Mucosa of rectum (tissue), 2 donors: Measurements from ENCODE around the gene COPS7A.
"Not testable (repeated sequence)": the region's sequence is repeated elsewhere in the genome, so short reads cannot be mapped to it uniquely, and the experiment has no call there.

Experiments
- H3K27ac ChIP-seq, 2 donors: one replicate each; pipeline ENCODE4 v1.7.0; 2013; ENCODE audit warnings: inconsistent platforms in 2 of 2, low read depth in 2 of 2, low read length in 2 of 2
- H3K27me3 ChIP-seq, 2 donors: one replicate each; pipeline ENCODE4 v1.7.0; 2013; ENCODE audit warnings: low read length in 2 of 2; ENCODE audit not compliant: control insufficient read depth in 2 of 2, insufficient read depth in 2 of 2
- H3K36me3 ChIP-seq, 2 donors: one replicate each; pipeline ENCODE4 v1.7.0; 2013; ENCODE audit warnings: low read length in 2 of 2; ENCODE audit not compliant: control insufficient read depth in 2 of 2, insufficient read depth in 2 of 2
- H3K4me1 ChIP-seq, 2 donors: one replicate each; pipeline ENCODE4 v1.7.0; 2013; ENCODE audit warnings: low read length in 2 of 2, mild to moderate bottlenecking in 1 of 2; ENCODE audit not compliant: control insufficient read depth in 2 of 2, insufficient read depth in 2 of 2
- H3K4me3 ChIP-seq, 2 donors: one replicate each; pipeline ENCODE4 v1.7.0; 2013; ENCODE audit warnings: low read length in 2 of 2
- H3K9ac ChIP-seq, 2 donors: one replicate each; pipeline ENCODE4 v1.7.0; 2013; ENCODE audit warnings: low read length in 2 of 2, low read depth in 1 of 2, mild to moderate bottlenecking in 1 of 2
- H3K9me3 ChIP-seq, 2 donors: one replicate each; pipeline ENCODE4 v1.7.0; 2013; ENCODE audit warnings: low read length in 2 of 2; ENCODE audit not compliant: control insufficient read depth in 2 of 2
- donor health status: healthy.
- donor health status: Normal muscosa, but diverticular disease.

Gene COPS7A

DNA sequence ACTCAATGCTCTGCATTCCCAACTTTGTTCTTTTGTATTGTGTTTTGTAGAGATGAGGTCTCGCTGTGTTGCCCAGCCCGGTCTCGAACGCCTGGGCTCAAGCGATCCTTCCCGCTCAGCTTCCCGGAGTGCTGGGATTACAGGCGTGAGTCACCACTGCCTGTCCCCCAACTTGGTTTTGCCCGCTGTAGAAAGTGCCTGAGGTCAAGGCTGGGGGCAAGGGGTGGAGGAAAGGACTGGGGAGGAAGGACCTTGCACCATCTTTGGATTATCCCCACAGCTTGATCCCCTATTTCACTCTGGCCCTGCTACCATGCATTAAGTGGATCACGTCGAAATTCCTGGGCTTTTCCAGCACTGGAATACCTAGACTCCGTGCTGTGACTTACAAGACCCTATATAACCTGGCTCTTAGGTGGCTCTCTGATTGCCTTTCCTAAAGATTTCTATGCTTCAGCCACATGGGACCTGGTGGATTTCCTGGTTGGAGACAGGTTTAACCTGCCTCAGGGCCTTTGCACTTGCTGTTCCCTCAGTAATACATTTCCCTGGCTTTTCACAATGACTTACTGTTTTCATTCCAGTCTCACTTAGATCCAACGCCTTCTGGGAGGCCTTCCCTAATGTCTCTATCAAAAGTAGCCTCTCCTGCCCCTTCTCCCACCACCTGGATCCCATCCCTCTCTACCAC is 22.6 kb upstream of the COPS7A start:
- Histone ChIP-seq H3K9me3 (no peaks in the 10 kb centered on the region), H3K27me3 (peaks cover 34 to 35% of the 10 kb centered on the region in 2 donors), H3K9ac (no peak overlapping the region), H3K36me3 (no peaks in the 10 kb centered on the region), H3K4me1 (peaks cover 0 to 4% of the 10 kb centered on the region in 2 donors), H3K27ac (no peak overlapping the region), H3K4me3 (peak overlapping the region in 1 of 2 donors; percentile 45)

DNA sequence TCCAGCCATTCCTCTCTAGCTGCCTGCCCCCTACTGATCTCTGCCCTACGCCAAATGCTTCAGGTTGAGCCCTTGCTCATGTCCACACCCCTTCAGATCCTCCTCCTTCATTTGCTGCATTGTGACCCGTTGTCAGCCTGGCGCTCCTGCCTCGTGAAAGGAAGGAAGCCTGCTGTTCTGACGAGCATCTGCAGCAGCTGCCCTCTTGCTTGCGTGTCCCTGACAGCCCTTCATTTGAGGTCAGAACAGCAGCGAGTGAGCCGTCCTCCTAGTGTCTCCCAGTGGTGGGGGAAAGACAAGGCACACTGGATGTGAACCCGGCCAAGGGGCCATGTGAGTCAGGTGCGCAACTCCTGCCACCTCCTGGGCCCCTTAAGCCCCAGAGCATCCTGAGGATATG is 20.2 kb upstream of the COPS7A start:
- Histone ChIP-seq H3K4me1 (peaks cover 0 to 4% of the 10 kb centered on the region in 2 donors), H3K27me3 (peaks cover 28 to 30% of the 10 kb centered on the region in 2 donors), H3K9me3 (no peaks in the 10 kb centered on the region)

DNA sequence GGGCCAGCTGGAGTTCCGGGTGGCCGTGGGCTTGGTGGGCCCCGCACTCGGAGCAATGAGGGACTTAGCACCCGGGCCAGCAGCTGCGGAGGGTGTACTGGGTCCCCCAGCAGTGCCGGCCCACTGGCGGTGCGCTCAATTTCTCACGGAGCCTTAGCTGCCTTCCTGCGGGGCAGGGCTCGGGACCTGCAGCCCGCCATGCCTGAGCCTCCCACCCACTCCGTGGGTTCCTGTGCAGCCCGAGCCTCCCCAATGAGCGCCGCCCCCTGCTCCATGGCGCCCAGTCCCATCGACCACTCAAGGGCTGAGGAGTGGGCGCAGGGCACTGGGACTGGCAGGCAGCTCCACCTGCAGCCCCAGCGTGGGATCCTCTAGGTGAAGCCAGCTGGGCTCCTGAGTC is 15.5 kb upstream of the COPS7A start:
- H3K27ac ChIP-seq, H3K9me3 ChIP-seq, H3K36me3 ChIP-seq, H3K4me1 ChIP-seq, H3K27me3 ChIP-seq, H3K4me3 ChIP-seq, H3K9ac ChIP-seq: not testable (repeated sequence)

More for the DNA sequence above, 20.2 kb upstream of the COPS7A start:
- Histone ChIP-seq H3K36me3 (no peaks in the 10 kb centered on the region), H3K4me3 (no peak overlapping the region), H3K27ac (no peak overlapping the region), H3K9ac (no peak overlapping the region)

DNA sequence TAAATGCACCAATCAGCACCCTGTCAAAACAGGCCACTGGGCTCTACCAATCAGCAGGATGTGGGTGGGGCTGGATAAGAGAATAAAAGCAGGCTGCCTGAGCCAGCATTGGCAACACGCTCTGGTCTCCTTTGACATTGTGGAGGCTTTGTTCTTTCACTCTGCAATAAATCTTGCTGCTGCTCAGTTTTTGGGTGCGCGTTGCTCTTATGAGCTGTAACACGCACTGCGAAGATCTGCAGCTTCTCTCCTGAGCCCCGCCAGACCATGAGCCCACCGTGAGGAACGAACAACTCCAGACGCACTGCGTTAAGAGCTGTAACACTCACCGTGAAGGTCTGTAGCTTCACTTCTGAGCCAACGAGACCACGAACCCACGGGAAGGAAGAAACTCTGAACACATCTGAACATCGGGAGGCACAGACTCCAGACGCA is 14.9 kb upstream of the COPS7A start:
- H3K27me3 ChIP-seq, result peaks cover 0 to 4% of the 10 kb centered on the region in 2 donors
- no peaks in the 10 kb centered on the region for H3K4me1 ChIP-seq
- H3K9me3 ChIP-seq, result no peaks in the 10 kb centered on the region
- no peak overlapping the region for H3K4me3 ChIP-seq
- no peak overlapping the region for H3K9ac ChIP-seq
- no peaks in the 10 kb centered on the region for H3K36me3 ChIP-seq
- H3K27ac ChIP-seq, result no peak overlapping the region

DNA sequence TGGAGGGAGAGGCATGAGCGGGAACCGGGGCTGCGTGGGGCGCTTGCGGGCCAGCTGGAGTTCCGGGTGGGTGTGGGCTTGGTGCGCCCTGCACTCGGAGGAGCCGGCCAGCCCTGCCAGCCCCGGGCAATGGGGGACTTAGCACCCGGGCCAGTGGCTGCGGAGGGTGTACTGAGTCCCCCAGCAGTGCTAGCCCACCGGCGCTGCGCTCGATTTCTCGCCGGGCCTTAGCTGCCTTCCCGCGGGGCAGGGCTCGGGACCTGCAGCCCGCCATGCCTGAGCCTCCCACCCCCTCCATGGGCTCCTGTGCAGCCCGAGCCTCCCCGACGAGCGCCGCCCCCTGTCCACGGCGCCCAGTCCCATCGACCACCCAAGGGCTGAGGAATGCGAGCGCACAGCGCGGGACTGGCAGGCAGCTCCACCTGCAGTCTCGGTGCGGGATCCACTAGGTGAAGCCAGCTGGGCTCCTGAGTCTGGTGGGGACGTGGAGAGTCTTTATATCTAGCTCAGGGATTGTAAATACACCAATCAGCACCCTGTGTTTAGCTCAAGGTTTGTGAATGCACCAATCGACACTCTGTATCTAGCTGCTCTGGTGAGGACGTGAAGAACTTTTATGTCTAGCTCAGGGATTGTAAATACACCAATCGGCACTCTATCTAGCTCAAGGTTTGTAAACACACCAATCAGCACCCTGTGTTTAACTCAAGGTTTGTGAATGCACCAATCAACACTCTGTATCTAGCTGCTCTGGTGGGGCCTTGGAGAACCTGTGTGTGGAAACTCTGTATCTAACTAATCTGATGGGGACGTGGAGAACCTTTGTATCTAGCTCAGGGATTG is 7.6 kb upstream of the COPS7A start:
- not testable (repeated sequence) for H3K9me3 ChIP-seq, H3K9ac ChIP-seq, H3K27me3 ChIP-seq, H3K36me3 ChIP-seq, H3K4me1 ChIP-seq, H3K27ac ChIP-seq, H3K4me3 ChIP-seq

DNA sequence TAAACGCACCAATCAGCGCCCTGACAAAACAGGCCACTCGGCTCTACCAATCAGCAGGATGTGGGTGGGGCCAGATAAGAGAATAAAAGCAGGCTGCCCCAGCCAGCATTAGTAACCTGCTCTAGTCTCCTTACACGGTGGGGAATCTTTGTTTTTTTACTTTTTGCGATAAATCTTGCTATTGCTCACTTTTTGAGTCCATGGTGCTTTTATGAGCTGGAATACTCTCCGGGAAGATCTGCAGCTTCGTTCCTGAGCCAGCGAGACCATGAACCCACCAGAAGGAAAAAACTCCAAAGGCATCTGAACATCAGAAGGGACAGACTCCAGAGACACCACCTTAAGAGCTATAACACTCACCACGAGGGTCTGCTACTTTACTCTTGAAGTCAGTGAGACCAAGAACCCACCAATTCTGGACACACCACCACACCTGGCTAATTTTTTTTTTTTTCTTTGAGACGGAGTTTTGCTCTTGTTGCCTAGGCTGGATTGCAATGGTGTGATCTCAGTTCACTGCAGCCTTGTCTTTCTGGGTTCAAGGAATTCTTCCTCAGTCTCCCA is 6.9 kb upstream of the COPS7A start:
- Histone ChIP-seq H3K27me3 (peaks cover 0 to 3% of the 10 kb centered on the region in 2 donors), H3K4me1 (no peaks in the 10 kb centered on the region), H3K9me3 (no peaks in the 10 kb centered on the region), H3K36me3 (no peaks in the 10 kb centered on the region), H3K27ac (no peak overlapping the region), H3K9ac (no peak overlapping the region), H3K4me3 (no peak overlapping the region)

DNA sequence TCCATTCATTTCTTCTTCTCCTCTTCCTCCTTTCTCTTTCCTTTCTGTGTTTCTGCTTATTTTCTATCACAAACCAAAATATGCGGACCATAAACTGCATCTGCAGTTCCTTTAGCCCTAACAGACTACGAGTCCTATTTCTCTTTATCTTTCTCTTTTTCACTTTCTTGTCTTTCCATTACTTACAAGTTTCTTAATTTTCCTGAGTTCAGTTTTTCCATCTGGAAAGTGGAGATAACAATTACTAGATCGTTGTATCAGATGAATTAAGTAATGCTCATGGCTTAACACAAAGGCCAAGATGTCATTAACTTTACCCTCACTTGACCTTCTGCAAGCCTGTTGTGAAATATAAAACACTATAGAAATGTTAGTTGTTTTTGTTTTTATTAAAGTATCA is 983 bp upstream of the COPS7A start:
- Histone ChIP-seq H3K36me3 (peaks cover 4 to 6% of the 10 kb centered on the region in 2 donors), H3K27me3 (no peaks in the 10 kb centered on the region), H3K4me1 (peaks cover 6% of the 10 kb centered on the region in 2 donors), H3K27ac (no peak overlapping the region), H3K9ac (no peak overlapping the region), H3K4me3 (no peak overlapping the region), H3K9me3 (no peaks in the 10 kb centered on the region)

DNA sequence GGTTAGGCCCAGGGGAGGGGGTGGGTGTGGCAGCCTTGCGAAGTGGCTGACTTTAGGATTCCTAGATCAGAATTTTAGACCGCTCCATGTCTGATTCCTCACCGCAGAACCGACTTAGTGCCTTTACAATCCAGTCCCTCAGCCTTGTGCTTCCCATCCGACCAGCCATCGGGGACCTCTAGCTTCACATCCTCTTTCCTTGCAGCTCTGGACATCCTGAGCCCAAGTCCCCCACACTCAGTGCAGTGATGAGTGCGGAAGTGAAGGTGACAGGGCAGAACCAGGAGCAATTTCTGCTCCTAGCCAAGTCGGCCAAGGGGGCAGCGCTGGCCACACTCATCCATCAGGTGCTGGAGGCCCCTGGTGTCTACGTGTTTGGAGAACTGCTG is 557 bp downstream of the COPS7A start:
- peak overlapping the region; percentile 70 to 75 for H3K9ac ChIP-seq

DNA sequence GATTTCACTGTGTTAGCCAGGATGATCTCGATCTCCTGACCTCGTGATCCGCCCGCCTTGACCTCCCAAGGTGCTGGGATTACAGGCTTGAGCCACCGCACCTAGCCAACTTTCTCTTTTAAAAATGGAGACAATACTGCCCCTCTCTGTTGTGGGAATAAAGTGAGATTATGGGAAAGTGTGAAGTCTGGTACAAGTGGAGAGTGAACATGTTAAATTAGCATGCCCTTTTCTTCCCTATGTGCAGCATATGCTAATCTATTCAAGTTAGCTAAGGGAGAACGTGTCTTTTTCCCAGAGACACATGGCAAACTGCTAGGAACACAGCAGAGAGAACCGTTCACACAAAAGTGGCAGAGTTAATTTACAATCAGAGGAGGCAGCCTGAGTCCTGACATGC is 1.5 kb downstream of the COPS7A start:
- H3K36me3 ChIP-seq, result peaks cover 22 to 28% of the 10 kb centered on the region in 2 donors
- H3K9me3 ChIP-seq, result no peaks in the 10 kb centered on the region
- H3K27me3 ChIP-seq, result no peaks in the 10 kb centered on the region
- H3K9ac ChIP-seq, result no peak overlapping the region
- H3K4me1 ChIP-seq, result peaks cover 6% of the 10 kb centered on the region in 2 donors
- H3K27ac ChIP-seq, result no peak overlapping the region
- H3K4me3 ChIP-seq, result no peak overlapping the region

More for the DNA sequence above, 557 bp downstream of the COPS7A start:
- Histone ChIP-seq H3K27ac (peak overlapping the region; percentile 87 to 90), H3K36me3 (peaks cover 14 to 20% of the 10 kb centered on the region in 2 donors), H3K4me3 (peak overlapping the region; percentile 81 to 83), H3K9me3 (no peaks in the 10 kb centered on the region), H3K4me1 (peaks cover 6% of the 10 kb centered on the region in 2 donors), H3K27me3 (no peaks in the 10 kb centered on the region)

DNA sequence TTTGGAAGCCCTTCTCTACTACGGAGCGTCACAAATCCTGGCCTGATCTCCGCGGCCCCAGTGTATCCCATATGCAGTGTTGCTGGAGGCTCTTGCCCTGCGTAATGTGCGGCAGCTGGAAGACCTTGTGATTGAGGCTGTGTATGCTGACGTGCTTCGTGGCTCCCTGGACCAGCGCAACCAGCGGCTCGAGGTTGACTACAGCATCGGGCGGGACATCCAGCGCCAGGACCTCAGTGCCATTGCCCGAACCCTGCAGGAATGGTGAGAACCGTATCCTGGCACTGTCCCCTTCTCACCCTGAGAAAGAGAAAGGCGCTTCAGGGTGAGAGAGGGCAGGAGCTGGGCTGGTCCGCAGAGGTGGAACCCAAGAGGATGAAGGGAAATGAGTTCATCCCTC is 5.3 kb downstream of the COPS7A start:
- peaks cover 37 to 43% of the 10 kb centered on the region in 2 donors for H3K36me3 ChIP-seq
- no peak overlapping the region for H3K9ac ChIP-seq
- no peaks in the 10 kb centered on the region for H3K27me3 ChIP-seq
- no peaks in the 10 kb centered on the region for H3K9me3 ChIP-seq
- no peak overlapping the region for H3K27ac ChIP-seq
- H3K4me1 ChIP-seq, result peaks cover 6% of the 10 kb centered on the region in 2 donors
- H3K4me3 ChIP-seq, result no peak overlapping the region
